C4-2B (cell line): ENCODE results near the gene LPP.

ENCODE experiments used
- ZFX ChIP-seq: fragments of 450-650 bp; IDR thresholded peaks from 2 replicates; pipeline ENCODE4 v1.6.1; 2017
- TF ChIP-seq, protein P1 (sequence below): fragments of 450-650 bp; conservative IDR thresholded peaks from 2 replicates; pipeline ENCODE4 v1.5.1; 2017; ENCODE audit warnings: mild to moderate bottlenecking

- TF ChIP-seq, protein P1, sequence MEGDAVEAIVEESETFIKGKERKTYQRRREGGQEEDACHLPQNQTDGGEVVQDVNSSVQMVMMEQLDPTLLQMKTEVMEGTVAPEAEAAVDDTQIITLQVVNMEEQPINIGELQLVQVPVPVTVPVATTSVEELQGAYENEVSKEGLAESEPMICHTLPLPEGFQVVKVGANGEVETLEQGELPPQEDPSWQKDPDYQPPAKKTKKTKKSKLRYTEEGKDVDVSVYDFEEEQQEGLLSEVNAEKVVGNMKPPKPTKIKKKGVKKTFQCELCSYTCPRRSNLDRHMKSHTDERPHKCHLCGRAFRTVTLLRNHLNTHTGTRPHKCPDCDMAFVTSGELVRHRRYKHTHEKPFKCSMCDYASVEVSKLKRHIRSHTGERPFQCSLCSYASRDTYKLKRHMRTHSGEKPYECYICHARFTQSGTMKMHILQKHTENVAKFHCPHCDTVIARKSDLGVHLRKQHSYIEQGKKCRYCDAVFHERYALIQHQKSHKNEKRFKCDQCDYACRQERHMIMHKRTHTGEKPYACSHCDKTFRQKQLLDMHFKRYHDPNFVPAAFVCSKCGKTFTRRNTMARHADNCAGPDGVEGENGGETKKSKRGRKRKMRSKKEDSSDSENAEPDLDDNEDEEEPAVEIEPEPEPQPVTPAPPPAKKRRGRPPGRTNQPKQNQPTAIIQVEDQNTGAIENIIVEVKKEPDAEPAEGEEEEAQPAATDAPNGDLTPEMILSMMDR: no peak
- no peak for TF ChIP-seq ZFX
Observed at GRCh38 chr3:188166441-188166840, 12.5 kb downstream of the LPP start.
